ENCODE data around the gene RAB3IL1.

The RAB3IL1 gene

DNA sequence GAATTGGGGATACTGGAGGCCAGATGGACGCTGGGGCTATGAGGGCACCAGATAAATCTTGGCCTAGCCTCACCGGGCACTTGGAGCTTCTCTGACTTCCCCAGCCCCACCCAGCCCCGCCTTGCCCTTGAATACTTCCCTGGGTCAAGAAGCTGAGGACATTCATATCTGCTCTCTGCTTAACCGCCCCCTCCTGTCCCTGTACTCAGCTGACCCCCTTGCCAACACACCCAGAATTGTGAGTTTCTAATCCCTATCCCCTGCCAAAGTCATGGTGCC, 48.0 kb downstream of the RAB3IL1 start:
- DNase-seq (ENCODE audit: low read depth in 1 of 2, low spot score in 1 of 2) = no peak

DNA sequence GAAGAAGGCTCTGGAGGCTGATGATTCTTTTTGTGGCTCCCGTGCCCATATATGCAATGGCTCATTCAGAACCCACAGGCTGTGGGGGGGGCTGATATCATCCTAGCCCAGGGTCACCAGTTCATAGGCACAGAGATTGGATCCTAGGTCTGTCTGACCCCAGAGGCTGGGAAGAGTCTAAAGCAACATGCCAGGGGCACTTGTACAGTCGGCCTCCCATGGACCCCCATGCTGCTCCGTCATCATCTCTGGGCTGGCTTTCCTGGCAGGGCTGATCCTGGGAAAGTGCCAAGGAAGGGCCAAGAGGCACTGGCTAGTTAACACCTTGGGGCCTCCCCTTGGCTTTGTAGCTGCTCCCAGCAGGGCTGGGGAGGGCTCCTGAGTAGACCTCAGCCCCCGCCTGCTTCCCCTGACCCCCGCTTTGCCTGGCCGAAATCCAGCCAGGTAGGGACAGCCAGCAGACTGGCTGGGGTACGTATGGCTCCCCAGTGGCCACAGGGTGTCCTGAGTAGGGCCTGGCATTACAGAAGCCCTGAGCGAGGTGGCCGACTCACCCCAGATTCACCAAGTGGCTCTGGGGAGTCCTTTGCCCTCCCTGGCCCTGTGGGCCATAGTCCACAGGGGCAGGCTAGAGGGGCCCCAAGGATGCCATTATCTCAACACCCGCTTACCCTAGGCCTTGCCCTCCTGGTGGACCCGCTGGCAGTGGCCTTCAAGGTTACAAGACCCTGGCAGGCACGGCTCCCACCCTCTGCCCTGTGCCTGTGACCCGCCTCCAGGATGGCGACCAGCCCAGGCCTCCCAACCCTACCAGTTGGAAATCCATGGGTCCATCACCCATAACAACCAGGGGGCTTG, 48.6 kb downstream of the RAB3IL1 start:
- DNase-seq (ENCODE audit: low read depth in 1 of 2, low spot score in 1 of 2) = no peak

DNA sequence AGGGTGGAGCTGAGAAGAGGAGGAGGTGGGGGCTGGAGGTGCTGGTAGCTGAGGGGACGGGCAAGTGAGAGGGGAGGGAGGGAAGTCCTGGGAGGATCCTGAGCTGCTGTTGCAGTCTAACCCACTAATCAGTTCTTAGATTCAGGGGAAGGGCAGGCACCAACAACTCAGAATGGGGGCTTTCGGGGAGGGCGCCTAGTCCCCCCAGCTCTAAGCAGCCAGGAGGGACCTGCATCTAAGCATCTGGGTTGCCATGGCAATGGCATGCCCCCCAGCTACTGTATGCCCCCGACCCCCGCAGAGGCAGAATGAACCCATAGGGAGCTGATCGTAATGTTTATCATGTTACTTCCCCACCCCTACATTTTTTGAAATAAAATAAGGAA, 50.4 kb downstream of the RAB3IL1 start:
- DNase-seq (ENCODE audit: low read depth in 1 of 2, low spot score in 1 of 2) = no peak

DNA sequence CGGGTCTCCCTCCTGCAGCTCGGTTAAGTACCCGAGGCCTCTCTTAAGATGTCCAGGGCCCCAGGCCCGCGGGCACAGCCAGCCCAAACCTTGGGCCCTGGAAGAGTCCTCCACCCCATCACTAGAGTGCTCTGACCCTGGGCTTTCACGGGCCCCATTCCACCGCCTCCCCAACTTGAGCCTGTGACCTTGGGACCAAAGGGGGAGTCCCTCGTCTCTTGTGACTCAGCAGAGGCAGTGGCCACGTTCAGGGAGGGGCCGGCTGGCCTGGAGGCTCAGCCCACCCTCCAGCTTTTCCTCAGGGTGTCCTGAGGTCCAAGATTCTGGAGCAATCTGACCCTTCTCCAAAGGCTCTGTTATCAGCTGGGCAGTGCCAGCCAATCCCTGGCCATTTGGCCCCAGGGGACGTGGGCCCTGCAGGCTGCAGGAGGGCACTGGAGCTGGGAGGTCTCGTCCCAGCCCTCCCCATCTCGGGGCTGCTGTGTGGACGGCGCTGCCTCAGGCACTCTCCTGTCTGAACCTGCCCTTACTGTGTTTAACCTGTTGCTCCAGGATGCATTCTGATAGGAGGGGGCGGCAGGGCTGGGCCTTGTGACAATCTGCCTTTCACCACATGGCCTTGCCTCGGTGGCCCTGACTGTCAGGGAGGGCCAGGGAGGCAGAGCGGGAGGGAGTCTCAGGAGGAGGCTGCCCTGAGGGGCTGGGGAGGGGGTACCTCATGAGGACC, 51.0 kb downstream of the RAB3IL1 start:
- no peak for DNase-seq (ENCODE audit: low read depth in 1 of 2, low spot score in 1 of 2)

DNA sequence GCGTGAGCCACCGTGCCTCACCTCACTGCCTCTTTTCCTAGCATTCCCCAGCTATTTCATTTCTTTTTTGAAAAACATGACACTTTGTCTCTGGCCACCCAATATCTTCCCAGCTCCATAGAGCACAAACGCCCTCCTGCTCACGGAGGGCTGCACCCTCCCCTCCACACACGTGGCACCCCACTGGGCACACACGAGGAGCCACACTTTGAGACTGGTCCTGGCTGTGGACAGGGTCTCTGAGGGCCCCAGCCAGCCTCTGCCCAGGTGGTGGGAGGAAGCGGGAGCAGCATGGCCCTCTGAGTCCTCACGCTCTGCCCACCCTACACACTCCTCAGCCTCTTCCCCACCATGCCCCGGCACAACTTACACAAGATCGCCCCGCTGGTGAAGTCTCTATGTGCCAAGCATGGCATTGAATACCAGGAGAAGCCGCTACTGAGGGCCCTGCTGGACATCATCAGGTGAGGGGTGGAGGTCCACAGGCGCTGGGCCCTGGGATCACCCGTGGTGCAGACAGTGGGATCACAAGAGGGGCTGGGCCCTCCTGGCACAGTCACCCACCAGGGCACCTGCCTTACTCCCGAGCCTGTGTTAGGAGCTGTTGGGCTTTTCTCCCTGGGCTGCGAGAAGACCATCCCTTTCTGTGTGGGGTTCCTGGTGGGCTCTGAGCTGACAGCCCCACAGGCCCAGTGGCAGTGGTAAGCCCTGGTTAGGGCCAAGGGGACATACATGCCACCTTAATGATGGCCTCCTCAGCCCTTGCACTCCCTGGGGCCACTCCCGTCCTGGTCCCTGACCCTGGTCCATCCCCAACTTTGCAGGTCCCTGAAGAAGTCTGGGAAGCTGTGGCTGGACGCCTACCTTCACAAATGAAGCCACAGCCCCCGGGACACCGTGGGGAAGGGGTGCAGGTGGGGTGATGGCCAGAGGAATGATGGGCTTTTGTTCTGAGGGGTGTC, 52.3 kb downstream of the RAB3IL1 start:
- no peak for DNase-seq (ENCODE audit: low read depth in 1 of 2, low spot score in 1 of 2)

DNA sequence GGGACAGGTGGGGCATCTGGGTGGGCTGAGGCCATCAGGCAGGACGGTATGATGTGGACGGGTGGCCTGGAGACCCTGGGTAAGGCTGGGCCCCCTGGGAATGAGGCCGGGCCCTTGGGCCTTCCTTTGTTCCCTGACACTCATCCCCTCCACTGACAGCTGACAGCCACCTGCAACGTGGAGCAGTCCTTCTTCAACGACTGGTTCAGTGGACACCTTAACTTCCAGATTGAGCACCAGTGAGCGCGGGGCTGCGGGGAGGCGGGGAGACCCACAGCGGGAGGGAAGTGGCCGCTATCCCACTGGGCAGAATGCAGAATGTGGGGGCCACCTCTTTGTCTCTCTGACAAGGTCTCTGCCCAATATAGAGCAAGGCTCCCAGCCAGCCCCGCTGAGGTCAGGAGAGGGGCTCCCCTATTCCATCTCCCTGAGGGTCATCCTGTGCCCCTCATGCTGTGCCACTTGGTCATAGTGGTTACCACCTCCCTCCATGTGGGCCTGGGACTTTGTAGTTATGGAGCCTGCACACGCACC, 53.8 kb downstream of the RAB3IL1 start:
- DNase-seq (ENCODE audit: low read depth in 1 of 2, low spot score in 1 of 2) = no peak

DNA sequence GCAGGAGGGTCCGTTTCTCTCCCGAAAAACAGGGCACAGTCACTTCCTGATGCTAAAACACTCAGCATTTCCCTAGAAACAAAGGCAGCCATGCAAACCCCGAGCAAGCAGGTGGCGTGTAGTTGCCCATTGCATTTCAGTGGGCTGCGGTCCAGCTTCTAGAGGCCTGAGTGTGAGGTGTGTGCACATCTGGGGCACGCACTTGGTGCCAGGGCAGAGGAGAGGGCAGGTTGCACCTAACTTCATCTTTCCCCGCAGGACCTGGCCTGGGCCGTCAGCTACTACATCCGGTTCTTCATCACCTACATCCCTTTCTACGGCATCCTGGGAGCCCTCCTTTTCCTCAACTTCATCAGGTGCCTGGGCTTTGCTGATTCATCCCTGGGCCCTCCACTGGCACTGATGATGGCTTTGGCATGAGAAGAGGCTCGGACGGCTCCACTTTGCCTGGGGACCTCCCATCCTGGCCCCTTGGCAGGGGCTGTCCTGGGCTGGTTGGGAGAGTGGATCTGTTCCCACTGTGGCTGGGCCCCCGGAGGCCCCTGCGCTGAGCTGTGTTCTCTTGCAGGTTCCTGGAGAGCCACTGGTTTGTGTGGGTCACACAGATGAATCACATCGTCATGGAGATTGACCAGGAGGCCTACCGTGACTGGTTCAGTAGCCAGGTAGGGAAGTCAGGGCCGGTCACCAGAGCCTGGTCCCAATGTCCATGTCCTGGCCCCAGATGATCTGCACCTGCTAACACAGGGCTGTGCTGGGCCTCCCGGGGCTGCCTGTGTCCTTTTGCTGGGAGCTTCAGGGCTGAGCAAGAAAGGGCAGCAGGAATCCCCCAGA, 54.4 kb downstream of the RAB3IL1 start:
- no peak for DNase-seq (ENCODE audit: low read depth in 1 of 2, low spot score in 1 of 2)

DNA sequence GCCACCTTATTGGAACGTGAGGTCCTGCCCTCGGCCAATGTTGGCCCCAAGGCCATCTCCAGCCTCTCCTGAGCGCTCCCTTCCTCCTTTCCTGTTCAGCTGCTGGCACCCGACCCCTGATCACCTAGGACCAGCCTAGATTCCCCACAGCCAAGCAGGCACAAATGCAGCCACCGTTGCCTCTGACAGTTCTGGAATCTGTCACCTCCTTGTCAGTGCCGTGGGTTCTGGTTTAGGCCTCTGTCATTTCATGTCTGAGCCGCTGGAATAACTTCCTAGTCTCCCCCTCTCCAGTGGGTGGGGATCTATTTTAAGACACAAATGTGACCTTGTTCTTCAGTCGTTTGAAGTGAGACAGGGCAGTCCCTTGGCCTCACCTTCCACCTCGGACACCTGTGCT, 55.7 kb downstream of the RAB3IL1 start:
- DNase-seq (ENCODE audit: low read depth in 1 of 2, low spot score in 1 of 2) = no peak

DNA sequence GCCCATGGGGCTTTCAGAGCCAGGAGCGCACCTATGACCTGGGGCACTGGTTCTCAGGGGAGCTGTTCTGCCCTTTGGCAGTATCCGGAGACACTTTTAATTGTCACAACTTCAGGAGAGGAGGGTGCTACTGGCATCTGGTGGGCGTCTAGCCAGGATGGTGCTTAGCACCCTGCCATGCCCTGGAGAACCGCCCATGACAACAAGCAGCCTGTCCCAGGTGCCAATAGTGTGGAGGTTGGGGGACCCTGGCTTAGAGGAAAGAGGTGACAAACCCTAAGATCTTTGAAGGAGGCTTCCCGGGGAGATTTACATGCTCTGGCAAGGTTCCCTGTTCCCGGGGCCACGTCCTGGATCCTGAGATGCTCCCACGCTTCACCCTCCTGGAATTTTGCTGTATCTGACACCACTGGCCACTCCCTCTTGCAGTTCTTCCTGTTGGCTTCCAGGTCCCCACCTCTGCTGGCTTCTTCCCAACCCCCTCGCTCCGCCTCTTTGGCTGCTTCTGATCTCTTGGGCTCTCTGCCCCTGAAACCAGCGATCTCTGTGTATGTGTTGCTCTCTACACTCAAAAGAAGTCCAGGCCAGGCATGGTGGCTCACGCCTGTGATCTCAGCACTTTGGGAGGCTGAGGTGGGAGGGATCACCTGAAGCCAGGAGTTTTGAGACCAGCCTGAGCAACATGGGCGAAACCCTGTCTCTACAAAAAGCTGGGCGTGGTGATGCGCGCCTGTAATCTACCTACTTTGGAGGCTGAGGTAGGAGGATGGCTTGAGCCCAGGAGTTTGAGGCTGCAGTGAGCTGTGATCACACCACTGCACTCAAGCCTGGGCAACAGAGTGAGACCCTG, 57.1 kb downstream of the RAB3IL1 start:
- DNase-seq (ENCODE audit: low read depth in 1 of 2, low spot score in 1 of 2) = no peak

DNA sequence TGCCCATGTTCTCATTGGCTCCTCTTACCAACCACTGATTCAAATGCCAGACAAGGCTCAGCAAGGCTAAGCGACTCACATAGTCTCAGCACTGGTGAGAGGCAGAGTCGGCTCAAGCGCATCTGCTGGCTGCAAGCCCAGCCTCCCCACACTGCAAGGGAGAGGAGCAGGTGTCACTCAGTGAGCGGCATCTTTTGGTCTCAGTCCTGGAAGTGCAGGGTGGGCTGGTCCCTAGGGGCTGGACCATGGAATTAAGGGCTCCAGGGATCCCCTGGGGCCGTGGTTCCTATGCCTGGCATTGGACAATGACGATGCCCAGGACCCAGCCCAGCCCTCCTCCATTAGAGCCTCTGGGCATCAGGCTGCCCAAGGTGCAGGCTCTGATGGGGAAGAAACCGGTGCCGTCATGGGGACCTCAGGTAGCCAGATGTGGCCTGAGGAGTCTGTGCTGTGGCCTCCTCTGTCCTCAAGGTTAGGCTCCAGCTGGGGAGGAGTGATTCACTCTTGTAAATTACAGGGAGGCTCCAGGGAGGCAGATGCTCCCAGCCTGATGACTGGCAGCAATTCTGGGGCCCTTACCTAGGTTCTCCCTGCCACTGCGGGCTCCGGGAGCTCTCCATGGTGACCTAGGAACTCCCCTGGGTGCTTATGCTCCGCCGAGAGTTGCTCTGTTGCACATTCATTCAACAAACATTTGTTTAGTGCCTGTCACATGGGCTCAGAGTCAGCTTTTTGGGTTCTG, 61.3 kb downstream of the RAB3IL1 start:
- DNase-seq (ENCODE audit: low read depth in 1 of 2, low spot score in 1 of 2) = no peak

DNA sequence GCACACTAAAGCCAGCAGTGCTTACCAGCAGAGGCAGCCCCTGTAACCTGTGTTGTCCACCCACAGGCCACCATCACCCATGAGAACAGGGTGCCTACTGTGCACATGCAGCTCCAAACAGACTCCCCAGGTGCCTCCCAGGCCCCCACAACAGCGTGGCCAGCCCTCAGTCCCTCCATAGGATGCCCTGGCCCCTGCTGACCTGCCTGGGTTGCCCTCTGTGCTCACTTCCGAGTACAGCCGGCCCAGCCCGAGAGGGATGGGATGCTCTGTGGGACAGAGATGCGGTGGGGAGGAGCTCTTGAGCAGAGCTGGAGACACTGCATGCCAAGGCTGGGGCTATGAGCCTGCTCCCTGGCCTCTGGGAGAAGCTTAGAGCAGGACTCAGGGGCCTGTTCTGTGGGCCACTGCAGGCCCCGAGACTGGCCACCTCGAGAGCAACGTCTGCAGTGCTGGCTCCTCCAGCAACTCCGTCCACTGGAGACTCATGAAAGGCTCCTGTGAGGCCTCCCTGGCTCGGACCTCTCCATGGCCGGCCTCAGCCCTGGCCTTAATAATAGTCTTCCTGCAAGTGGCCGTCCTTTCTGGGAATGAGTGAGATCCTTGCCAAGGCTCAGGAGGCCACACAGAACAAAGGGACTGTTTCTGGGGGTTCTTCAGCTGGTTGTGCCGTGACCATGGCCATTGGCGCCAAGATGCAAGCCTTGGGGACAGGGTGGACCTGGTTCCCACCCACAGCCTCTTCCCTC, 62.2 kb downstream of the RAB3IL1 start:
- no peak for DNase-seq (ENCODE audit: low read depth in 1 of 2, low spot score in 1 of 2)

DNA sequence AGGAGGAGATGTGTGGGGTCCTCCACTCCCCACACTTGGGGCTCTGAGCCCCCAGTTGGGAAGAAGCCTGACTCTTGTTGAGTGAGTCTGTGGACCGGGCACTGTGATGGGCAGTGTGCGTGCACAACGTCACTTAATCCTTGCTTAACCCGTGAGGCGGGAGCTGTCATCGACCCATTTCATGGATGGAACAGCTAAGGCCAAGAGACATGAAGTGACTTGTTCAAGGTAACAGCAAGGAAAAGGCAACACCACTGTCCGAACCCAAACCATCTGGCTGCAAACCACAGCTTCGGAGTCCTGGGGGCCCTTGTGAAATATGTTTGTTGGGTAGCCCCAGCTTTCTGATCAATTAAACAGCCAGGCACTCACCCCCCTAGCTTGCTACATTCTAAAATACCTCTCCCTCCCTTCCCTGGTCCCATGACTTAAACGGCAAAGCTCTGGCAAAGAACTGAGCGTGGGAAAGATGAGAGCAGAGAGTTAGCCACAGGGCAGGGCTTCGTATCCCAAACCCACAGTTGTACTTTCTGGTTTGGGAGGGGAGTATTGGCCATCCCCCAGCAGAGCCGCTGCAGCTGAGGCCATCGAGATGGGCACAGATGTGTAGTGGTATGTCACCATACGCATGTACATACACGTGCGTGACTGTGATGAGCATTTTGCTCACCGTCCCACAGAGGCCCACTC, 63.0 kb downstream of the RAB3IL1 start:
- DNase-seq (ENCODE audit: low read depth in 1 of 2, low spot score in 1 of 2) = no peak

DNA sequence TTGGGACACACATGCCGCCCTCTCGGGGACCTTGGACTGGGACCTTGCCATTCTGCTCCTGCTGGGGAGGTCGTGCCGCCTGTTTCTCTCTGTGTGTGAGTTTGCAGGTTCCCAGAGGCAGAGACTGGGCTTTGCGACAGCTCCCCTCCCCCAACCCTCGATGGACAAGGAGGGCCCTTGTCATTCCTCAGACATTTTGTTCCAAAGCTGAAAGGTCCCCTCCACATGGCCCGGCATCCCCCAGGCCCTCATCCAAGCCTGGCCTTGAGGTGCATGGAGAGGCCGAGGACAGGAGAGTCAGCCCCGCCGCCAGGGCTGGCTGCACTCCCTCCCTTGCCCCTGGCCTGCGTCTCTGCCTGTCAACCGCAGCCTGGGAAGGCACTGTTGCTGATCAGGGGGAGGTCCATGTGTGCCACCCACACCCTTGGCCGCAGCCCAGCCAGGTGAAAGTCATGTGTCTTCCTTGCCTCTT, 63.6 kb downstream of the RAB3IL1 start:
- no peak for DNase-seq (ENCODE audit: low read depth in 1 of 2, low spot score in 1 of 2)

DNA sequence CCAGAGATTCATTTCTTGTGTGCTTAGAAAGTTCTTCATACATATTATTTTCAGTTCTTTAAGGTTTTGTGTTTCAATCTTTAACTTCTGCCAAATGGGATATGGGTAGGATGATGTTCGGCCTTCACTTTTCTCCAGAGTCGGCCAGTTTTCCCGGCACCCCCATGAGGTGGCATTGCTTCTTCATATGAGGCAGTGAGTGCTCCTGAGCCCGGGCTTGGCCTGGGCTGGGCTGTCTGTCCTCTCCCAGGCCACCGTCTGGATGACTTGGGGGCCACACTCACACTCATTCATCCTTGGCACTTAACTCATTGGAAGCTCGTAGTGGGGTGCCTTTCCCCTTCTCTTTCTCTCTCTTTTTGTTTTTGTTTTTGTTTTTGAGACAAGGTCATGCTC, 65.5 kb downstream of the RAB3IL1 start:
- DNase-seq (ENCODE audit: low read depth in 1 of 2, low spot score in 1 of 2) = no peak

DNA sequence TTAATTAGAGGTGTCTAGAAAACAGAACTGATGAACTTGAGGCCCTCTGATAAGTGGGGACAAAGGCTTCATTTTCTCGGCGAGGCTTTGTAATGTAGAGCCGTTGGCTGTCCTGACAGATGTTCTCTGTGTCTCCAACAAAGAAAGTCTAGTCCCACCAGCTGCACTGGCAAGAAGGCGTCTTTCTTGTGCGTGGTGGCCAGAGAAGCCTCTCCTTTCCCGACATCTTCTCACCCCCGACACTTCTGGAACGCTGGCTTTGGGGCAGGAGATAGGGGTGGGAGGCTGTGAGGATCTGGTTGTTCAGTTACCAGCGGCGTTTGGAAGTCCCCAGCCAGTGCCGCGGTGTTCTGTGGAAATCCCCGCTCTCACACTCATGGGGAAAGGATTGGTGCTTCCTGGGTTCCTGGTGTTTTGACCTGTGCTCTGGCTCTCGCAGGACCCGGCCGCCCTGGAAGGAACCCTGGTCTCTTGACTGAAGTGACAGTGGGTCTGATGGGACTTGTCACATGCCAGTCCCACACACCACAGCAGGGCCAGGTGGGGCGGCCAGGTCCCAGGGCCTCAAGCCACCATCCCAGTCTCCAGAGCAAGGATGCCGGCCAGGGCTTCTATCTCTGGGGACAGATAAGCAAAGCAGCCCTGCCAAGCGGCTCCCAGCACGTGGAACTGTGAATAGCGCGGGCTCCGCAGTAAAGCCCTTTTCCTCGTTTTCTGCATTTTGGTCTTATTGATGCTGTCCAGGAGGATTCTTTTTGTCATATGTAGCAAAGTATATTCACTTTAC, 66.1 kb downstream of the RAB3IL1 start:
- no peak for DNase-seq (ENCODE audit: low read depth in 1 of 2, low spot score in 1 of 2)

DNA sequence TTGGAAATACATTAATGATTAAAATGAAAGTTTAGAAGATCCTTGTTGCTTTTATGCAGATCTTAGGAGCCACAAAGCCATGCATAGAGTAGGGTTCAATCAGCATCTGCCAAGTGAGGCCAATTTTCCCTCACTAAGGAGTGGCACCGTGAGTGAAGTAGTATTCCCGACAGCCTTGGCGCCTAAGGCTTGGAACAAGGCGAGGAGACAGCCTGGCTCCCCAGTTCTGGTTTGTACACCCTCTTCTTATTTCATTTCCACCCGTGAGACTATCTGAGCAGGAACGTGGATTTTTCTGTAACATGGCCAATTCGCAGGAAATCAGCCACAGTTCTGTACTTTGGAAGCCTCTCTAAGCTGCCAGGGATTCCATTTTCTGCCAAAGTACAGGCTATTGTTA, 66.7 kb downstream of the RAB3IL1 start:
- DNase-seq (ENCODE audit: low read depth in 1 of 2, low spot score in 1 of 2) = no peak

DNA sequence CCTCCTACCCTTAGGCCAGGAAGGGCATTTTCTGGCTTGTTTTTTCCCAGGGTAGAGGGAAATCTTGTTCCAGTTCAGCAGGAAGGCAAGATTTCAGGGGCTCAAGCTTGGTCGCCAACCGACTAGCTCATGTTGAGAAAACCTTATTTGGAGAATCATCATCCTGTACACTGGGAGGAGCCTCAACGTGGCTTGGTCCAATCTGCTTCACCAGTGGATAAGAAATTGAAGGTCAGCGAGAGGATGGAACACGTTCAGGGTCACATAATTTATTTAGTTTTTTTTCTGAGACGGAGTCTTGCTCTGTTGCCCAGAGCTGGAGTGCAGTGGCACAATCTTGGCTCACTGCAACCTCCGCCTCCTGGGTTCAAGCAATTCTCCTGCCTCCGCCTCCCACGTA, 68.7 kb downstream of the RAB3IL1 start:
- no peak for DNase-seq (ENCODE audit: low read depth in 1 of 2, low spot score in 1 of 2)

Measured in activated T-helper 1 cell treated with anti-CD3 and anti-CD28 coated beads, Interleukin-2, amount 50 U/mL, for 16 hours (primary cell).